Bronchial epithelial cell (primary cell): ENCODE data around the gene ARHGAP36. TPM values are rescaled to one million over a fixed set of nuclear protein-coding genes. Genes with fewer than 3 reads are reported as not detected.

ENCODE experiments used
- DNase-seq: peaks from one replicate; pipeline ENCODE4 v3.0.0-alpha.2; 2010; ENCODE audit warnings: low read depth
- FAIRE-seq: peaks from 2 replicates; lab custom pipeline; 2011; peaks lifted over from hg19 to GRCh38; lab: Jason Lieb, UNC
- H3K27me3 ChIP-seq: 2 replicates; pipeline ENCODE4 v1.5.1; 2011; ENCODE audit warnings: low read length; ENCODE audit not compliant: control insufficient read depth, insufficient read depth
- H3K36me3 ChIP-seq: 2 replicates; pipeline ENCODE4 v1.5.1; 2011; ENCODE audit warnings: low read length; ENCODE audit not compliant: control insufficient read depth, insufficient read depth
- H3K4me3 ChIP-seq: 2 replicates; pipeline ENCODE4 v1.5.1; 2011; ENCODE audit warnings: mild to moderate bottlenecking, low read depth, low read length, control low read depth
- total RNA-seq: library from RNA; depleted of rRNA; stranded (reverse); fragments of >200 nt; gene quantifications from 2 replicates; pipeline ENCODE4 v1.2.1, GENCODE V29; 2014
- TF ChIP-seq, protein P1 (sequence below): IDR thresholded peaks from 2 replicates; pipeline ENCODE4 v1.5.1; 2011; ENCODE audit warnings: mild to moderate bottlenecking, moderate library complexity, low read length, control low read depth, inconsistent platforms; ENCODE audit not compliant: insufficient read depth, severe bottlenecking

The ARHGAP36 gene
- total RNA-seq, 1 donor from 2014 or later = not detected

DNA sequence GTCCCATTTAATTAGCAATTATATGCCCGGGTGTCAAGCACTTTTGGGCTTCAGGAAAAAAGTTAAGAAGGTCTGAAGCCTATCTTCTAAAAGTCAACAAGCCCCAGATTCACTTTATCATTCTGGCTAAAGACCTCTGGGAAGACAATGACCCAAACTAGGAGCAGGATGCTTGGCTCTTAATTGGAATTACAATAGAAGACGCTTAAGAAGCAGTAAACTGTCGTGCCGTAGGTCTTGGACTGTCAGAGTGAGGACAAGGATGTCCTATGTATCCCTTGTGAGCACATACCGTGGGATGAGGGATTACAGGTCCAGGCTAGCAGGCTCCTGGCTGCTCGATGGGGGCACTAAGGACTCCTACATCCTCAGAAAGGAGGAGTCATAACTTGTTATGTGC lies 3.2 kb upstream of the ARHGAP36 start:
- peaks cover 1% of the 10 kb centered on the region for H3K27me3 ChIP-seq
- H3K36me3 ChIP-seq = no peaks in the 10 kb centered on the region
- TF ChIP-seq, protein P1, sequence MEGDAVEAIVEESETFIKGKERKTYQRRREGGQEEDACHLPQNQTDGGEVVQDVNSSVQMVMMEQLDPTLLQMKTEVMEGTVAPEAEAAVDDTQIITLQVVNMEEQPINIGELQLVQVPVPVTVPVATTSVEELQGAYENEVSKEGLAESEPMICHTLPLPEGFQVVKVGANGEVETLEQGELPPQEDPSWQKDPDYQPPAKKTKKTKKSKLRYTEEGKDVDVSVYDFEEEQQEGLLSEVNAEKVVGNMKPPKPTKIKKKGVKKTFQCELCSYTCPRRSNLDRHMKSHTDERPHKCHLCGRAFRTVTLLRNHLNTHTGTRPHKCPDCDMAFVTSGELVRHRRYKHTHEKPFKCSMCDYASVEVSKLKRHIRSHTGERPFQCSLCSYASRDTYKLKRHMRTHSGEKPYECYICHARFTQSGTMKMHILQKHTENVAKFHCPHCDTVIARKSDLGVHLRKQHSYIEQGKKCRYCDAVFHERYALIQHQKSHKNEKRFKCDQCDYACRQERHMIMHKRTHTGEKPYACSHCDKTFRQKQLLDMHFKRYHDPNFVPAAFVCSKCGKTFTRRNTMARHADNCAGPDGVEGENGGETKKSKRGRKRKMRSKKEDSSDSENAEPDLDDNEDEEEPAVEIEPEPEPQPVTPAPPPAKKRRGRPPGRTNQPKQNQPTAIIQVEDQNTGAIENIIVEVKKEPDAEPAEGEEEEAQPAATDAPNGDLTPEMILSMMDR = no peak
- no peak for FAIRE-seq
- H3K4me3 ChIP-seq = no peak overlapping the region
- no peak for DNase-seq

DNA sequence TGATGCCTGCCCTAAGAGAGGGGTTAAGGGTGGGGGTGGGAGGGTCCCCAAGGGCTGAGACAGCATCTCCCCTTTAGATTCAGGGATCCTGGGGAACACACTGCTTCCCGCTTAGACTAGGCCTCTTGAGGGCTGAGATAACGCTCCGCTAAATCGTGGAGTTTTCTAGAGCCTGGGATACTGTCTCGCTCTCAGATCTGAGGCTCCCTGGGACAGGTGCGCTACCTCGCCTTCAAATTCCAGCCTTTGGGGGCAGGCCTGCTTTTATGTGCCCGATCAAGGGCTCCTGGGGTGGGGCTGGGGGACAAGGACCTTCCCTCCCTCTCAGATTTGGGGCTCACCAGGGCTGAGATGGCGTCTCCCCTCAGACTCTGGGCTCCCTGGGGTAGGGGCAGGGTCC lies 440 bp upstream of the ARHGAP36 start:
- no peak overlapping the region for H3K4me3 ChIP-seq
- no peaks in the 10 kb centered on the region for H3K36me3 ChIP-seq
- no peak for FAIRE-seq
- H3K27me3 ChIP-seq = peaks cover 1% of the 10 kb centered on the region
- TF ChIP-seq, protein P1 = no peak
- DNase-seq = no peak

DNA sequence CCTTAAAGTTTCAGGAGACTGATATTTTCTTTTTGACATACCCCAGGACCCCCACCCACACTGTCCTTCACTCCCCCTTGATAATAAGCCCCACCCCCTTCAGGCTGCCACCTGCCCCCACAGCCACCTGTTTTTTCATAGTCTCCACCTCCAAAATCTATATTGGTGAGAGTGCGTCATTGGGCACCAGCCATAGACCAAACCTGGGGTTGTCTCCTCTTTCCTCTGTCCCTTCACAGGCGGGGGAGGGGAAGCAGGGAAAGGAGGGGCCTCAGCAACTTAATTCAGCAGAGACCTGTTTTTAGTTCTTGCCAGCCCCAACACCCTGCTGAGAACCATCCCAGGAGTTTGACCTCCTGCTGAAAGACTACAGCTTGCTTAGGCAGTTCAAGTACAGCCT lies 1.1 kb downstream of the ARHGAP36 start:
- no peak for FAIRE-seq
- no peak for DNase-seq
- TF ChIP-seq, protein P1 = no peak
- Histone ChIP-seq H3K4me3 (no peak overlapping the region), H3K27me3 (peaks cover 1% of the 10 kb centered on the region), H3K36me3 (no peaks in the 10 kb centered on the region)

DNA sequence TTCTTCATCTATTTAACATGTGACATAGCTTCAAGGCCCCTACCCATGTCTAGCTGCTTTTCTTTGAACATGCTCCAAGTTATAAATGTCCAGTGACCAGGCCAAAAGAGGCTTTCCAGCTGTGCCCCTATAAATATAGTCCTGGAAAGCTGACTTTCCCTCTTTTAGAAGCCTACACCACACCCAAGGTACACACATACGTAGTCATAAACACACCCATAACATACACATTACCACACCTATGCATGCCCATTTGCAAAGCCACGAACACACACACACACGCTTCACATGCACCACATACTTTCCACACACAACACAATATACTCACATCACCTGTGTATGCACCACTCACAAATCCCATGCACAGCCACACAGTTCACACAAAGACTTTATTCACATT lies 2.0 kb downstream of the ARHGAP36 start:
- DNase-seq (no peak), FAIRE-seq (no peak)
- Histone ChIP-seq H3K36me3 (no peaks in the 10 kb centered on the region), H3K27me3 (peaks cover 1% of the 10 kb centered on the region), H3K4me3 (no peak overlapping the region)
- TF ChIP-seq, protein P1 = no peak

DNA sequence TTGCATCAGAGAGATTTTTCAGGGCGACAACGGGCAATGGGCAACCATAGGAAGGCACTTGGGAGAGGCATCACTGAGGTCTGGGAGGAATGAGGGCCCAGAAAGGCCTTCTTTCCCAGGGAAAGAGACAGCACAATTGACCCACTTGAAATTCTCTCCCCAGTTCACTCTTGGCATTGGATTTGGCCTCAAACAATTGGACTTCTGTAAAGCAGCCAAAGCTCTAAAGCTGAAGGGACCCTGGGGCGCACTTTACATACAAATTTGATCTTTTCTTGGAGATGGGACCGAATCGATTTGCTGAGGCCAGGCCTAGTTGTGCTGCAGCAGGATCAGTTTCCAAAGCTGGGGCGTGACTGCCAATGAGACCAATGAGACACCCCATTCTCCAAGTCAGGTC lies 3.2 kb downstream of the ARHGAP36 start:
- no peak overlapping the region for H3K4me3 ChIP-seq
- H3K27me3 ChIP-seq = peaks cover 1% of the 10 kb centered on the region
- TF ChIP-seq, protein P1 = no peak
- H3K36me3 ChIP-seq = no peaks in the 10 kb centered on the region
- FAIRE-seq (no peak), DNase-seq (no peak)

DNA sequence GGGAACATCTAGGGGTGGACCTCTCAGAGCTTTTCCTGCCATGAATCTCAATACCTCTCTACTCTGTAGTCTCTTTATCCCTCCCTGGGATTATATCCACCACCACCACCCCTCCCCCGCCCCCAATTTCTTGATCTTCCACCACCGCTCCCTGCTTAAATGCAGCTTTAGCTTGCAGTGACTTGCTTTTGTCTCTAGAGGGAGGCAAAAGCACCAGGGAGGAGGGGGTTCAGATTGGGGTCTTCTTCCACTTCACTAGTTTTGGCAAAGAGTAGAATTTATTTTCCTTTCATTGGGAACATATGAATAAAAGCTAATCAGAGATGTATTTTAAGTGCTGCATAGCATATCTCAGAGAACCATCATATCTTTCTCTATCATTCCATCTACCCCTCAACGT lies 5.5 kb downstream of the ARHGAP36 start:
- DNase-seq = no peak
- H3K27me3 ChIP-seq = peaks cover 1% of the 10 kb centered on the region
- no peak for FAIRE-seq
- H3K4me3 ChIP-seq = no peak overlapping the region
- H3K36me3 ChIP-seq = no peaks in the 10 kb centered on the region
- TF ChIP-seq, protein P1 = no peak
